Heart right ventricle (tissue), 16 donors: ENCODE measurements around the gene ANXA3. TPM values are rescaled to one million over a fixed set of nuclear protein-coding genes. Genes with fewer than 3 reads are reported as not detected.
"Not testable (repeated sequence)": the region's sequence is repeated elsewhere in the genome, so short reads cannot be mapped to it uniquely, and the experiment has no call there.

ENCODE experiments used
- ATAC-seq, 8 donors: fragments of 200-7000 bp; cut with Tn5 transposase; one replicate each; pipeline ENCODE4 v1.9.1; 2020; ENCODE audit warnings: mild to moderate bottlenecking in 8 of 8, moderate library complexity in 8 of 8, moderate number of reproducible peaks in 1 of 8
- DNase-seq, 2 donors: peaks; one replicate each; pipeline ENCODE4 v3.0.0-alpha.2; 2020
- H3K27ac ChIP-seq, 10 donors: fragments of 200-600 bp; sonication (generic) in 2 of 10; one replicate each; pipeline versions ENCODE4 v1.5.0 to v1.8.0; 2020 to 2022; ENCODE audit warnings: mild to moderate bottlenecking in 3 of 10
- H3K27me3 ChIP-seq, 7 donors: fragments of 200-600 bp; one replicate each; pipeline ENCODE4 v1.8.0; 2021 to 2022; ENCODE audit warnings: mild to moderate bottlenecking in 2 of 7
- H3K36me3 ChIP-seq, 9 donors: fragments of 200-600 bp; sonication (generic) in 1 of 9; one replicate each; pipeline versions ENCODE4 v1.5.0 to v1.8.0; 2020 to 2022; ENCODE audit warnings: mild to moderate bottlenecking in 2 of 9
- H3K4me1 ChIP-seq, 9 donors: fragments of 200-600 bp; sonication (generic) in 1 of 9; one replicate each; pipeline versions ENCODE4 v1.5.0 to v1.8.0; 2020 to 2022; ENCODE audit warnings: mild to moderate bottlenecking in 4 of 9
- H3K4me3 ChIP-seq, 10 donors: fragments of 200-600 bp; sonication (generic) in 2 of 10; one replicate each; pipeline versions ENCODE4 v1.5.0 to v1.8.0; 2020 to 2022; ENCODE audit warnings: mild to moderate bottlenecking in 7 of 10, moderate library complexity in 2 of 10
- H3K9me3 ChIP-seq, 11 donors: fragments of 200-600 bp in 10 of 11; sonication (generic) in 2 of 11; one replicate each; pipeline versions ENCODE4 v1.5.0 to v1.8.0; 2013 to 2022; ENCODE audit warnings: mild to moderate bottlenecking in 2 of 11, control low read depth in 1 of 11, moderate library complexity in 1 of 11
- CTCF ChIP-seq, 9 donors: fragments of 200-600 bp; sonication (generic) in 2 of 9; IDR thresholded peaks; one replicate each; pipeline versions ENCODE4 v1.5.0 to v1.8.0; 2021 to 2022; ENCODE audit warnings: antibody characterized with exemption in 9 of 9, mild to moderate bottlenecking in 5 of 9, moderate library complexity in 1 of 9
- WGBS, 2 donors: extraction: QIAGEN DNeasy Blood & Tissue Kit; methylation state at CpG; one replicate each; pipeline ENCODE4 v1.1.7; 2013; ENCODE audit warnings: inconsistent platforms in 1 of 2; 5-methylcytosine and 5-hydroxymethylcytosine counted together
- intact Hi-C, 10 donors: fragments of 100-400 bp; cut with DNase I; formaldehyde crosslinking; loops; one replicate each; pipeline versions ENCODE4 v1.11.1 to v1.14.2; 2022
- polyA plus RNA-seq, 2 donors: library from polyadenylated mRNA; stranded (reverse); fragments of 200-250 nt; gene quantifications; one replicate each; pipeline ENCODE4 v1.2.3, GENCODE V29; 2013
- total RNA-seq, 10 donors: library from RNA; stranded (reverse); fragmentation: NEBNext Ultra II Directional in 3 of 10; extraction: Animal tissue kit (Norgen Biotek cat#: 25700) in 3 of 10; gene quantifications; one replicate each; pipeline versions ENCODE4 v1.2.1 to v1.2.4, GENCODE V29; 2021 to 2023
- donor health status: Arrhythmogenic right ventricular cardiomyopathy.
- donor health status: ischemic (EF 13 %, LVEDD 7.1; RV severe dilation, severe dysfunction).
- donor health status: healthy with polysubstance abuse.
- donor health status: DM: no; HTN: yes; CAD: no.
- donor health status: DM: no; HTN: no; CAD: no.
- donor health status: ischemic (EF 25% LVEDD 6.9; RV normal size, moderate dysfunction).
- donor health status: ischemic (EF 25% LVEDD 5.7; RV mildly dilated, moderate dysfunction).
- donor health status: healthy.
- donor health status: DM: yes; HTN: yes; CAD: no.
- donor health status: Ischemic cardiomyopathy.
- donor health status: ischemic (EF 35%, LVEDD 5.7; RV mildly dilated, moderate dysfunction).
- donor health status: nonischemic (EF 11% LVEDD 7.7; RV severe dilation, severe dysfunction).
- donor health status: DM: yes; HTN: yes; CAD: no.
- donor health status: PGD.
- donor health status: ischemic (EF 29% LVEDD 5.4; RV normal size, mild dysfunction).
- donor health status: nonischemic (EF 23%, LVEDD 6.1; RV moderate dilation, normal function).

ANXA3 gene
- total and polyA plus RNA-seq, 12 donors, result 10.2 to 181 (median 19.3) TPM

DNA sequence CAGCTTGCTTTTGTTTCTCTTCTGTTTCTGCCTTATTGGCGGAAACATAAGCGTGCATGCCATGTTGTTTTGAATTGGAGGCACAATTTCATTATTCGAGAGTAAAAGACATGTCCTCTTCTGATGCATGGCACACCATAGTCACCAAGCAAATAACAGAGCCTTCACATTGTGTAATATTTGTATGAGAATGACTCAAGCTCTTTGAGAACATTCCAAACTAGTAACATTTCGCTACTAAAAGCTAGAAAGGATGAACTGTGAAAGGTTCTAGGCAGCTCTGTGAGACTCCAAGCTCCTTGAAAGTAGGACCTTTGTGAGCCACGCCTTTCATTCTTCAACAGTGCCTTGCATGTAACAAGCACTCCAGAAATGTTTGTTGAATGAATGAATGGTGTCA is 9.2 kb upstream of the ANXA3 start:
- no peak overlapping the region for H3K27ac ChIP-seq
- WGBS, 2 donors, result 77 to 95% methylated on average over 5 of the region's 5 CpGs
- no peak for TF ChIP-seq CTCF (IDR thresholded peaks at IDR 0.05)
- no peaks in the 10 kb centered on the region for H3K27me3 ChIP-seq
- H3K4me1 ChIP-seq, result peaks cover 0 to 5% (median 0%) of the 10 kb centered on the region in 9 donors
- intact Hi-C loops, result no loop called here
- no peak overlapping the region for H3K4me3 ChIP-seq
- no peaks in the 10 kb centered on the region for H3K36me3 ChIP-seq
- DNase-seq, result no peak
- no peak for ATAC-seq
- H3K9me3 ChIP-seq, result no peaks in the 10 kb centered on the region

DNA sequence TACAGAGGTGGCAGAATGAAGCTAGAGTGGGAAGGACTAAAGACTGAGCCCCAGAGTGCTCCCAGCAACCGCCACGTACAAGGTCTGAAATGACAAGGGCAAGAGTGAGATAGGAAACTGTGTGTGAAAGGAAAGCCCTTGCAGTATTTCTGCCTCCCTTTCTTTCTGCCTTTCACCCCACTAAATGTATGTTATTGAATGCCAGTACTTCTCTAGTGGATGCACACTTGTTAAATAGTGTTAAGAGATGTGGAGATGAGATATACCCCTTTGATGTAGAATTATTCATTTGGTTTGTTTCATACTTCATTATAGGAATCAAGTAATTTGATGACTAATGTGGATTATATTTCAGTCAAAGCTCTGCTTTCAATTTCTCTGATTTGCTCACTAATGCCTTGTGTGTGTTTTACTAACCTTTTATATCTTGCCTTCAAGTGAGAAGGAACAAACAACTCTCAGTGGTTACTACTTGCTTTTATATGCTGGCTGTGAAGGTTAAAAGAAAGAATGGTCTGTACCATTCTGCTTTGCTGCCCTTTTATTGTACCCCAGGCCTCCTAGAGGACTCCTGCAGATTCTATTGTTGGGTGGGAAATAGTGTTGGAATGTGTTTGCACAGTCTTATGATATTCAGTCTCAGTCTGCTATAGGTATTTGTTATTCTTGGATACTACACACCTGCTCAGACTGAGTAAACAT is 8.0 kb upstream of the ANXA3 start:
- TF ChIP-seq CTCF (IDR thresholded peaks at IDR 0.05), result no peak
- no peaks in the 10 kb centered on the region for H3K27me3 ChIP-seq
- DNase-seq, result no peak
- ATAC-seq, result no peak
- 74 to 78% methylated on average over 2 of the region's 2 CpGs for WGBS, 2 donors
- no peak overlapping the region for H3K27ac ChIP-seq
- H3K9me3 ChIP-seq, result no peaks in the 10 kb centered on the region
- intact Hi-C loops, result no loop called here
- peaks cover 0 to 5% (median 0%) of the 10 kb centered on the region in 9 donors for H3K4me1 ChIP-seq
- no peak overlapping the region for H3K4me3 ChIP-seq
- H3K36me3 ChIP-seq, result no peaks in the 10 kb centered on the region

- 66 to 71% methylated on average over 2 of the region's 2 CpGs for WGBS, 2 donors
- Histone ChIP-seq H3K4me3 (no peak overlapping the region), H3K9me3 (no peaks in the 10 kb centered on the region), H3K4me1 (peaks cover 0 to 5% (median 0%) of the 10 kb centered on the region in 9 donors), H3K36me3 (no peaks in the 10 kb centered on the region), H3K27ac (no peak overlapping the region), H3K27me3 (no peaks in the 10 kb centered on the region)
- intact Hi-C loops, result no loop called here
- DNase-seq (no peak), ATAC-seq (no peak)
- TF ChIP-seq CTCF (IDR thresholded peaks at IDR 0.05), result no peak
These were observed 6.9 kb upstream of the ANXA3 start for GRCh38 chr4:78544678-78545077.

DNA sequence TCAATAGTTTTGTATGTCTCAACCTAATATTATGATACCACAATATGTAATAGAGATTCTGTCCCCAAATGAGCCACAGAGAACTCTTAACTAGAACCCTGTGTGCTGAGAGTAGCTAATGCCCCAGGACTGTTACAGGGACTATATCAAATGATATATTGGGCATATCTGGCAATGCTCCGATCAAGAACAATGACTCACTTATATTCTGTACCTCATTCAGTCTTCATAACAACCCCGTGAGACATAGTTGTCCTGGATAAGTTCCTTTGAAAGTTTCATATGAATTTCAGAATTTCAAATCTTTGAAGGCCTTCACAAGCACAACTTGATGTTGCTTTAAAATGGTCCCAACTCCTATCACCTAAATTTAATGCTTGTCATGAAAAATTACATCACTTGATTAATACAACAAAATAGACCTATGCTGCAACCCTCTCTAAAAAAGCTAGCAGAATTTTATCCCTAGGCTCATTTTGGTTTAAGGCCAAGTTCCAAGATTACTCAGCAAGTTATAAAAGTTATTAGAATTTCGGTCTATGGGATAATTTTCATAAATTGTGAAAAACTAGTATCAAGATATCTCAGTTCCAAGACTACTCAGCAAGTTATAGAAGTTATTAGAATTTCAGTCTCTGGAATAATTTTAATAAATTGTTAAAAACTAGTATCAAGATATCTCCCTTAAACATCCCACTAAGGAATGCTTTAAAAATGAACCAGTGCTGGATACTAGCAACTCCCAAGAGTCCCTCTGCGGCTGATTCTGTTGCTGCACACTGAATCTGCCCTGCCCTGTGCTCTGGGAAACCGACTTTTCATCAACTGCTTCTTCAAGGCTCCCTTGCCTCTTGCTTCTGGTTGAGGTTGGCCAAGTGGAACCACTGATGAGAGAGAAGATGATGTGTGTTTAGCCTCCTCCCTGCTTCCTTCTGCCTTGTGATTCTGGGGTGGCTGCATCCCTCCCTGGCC is 6.0 kb upstream of the ANXA3 start:
- Histone ChIP-seq H3K36me3 (no peaks in the 10 kb centered on the region), H3K27me3 (peaks cover 0 to 5% (median 0%) of the 10 kb centered on the region in 7 donors), H3K4me1 (peaks cover 0 to 5% (median 0%) of the 10 kb centered on the region in 9 donors), H3K27ac (no peak overlapping the region), H3K9me3 (no peaks in the 10 kb centered on the region), H3K4me3 (no peak overlapping the region)
- intact Hi-C loops, result no loop called here
- no peak for TF ChIP-seq CTCF (IDR thresholded peaks at IDR 0.05)
- DNase-seq (no peak), ATAC-seq (peak in 4 of 8 donors; percentile 42 to 70 (median 64))
- WGBS, 2 donors, result 74 to 76% methylated on average over 5 of the region's 5 CpGs

- DNase-seq, H3K27ac ChIP-seq, H3K9me3 ChIP-seq, H3K36me3 ChIP-seq, ATAC-seq, H3K4me3 ChIP-seq, intact Hi-C loops: not testable (repeated sequence)
- WGBS, 2 donors, result 93 to 94% methylated on average over 25 to 28 of the region's 28 CpGs
- Histone ChIP-seq H3K4me1 (peaks cover 0 to 19% (median 5%) of the 10 kb centered on the region in 9 donors), H3K27me3 (peaks cover 0 to 20% (median 0%) of the 10 kb centered on the region in 7 donors)
These were observed 3.7 kb upstream of the ANXA3 start for GRCh38 chr4:78547899-78548298.

- H3K9me3 ChIP-seq, DNase-seq, H3K36me3 ChIP-seq, H3K27ac ChIP-seq, intact Hi-C loops, ATAC-seq, H3K4me3 ChIP-seq: not testable (repeated sequence)
- WGBS, 2 donors, result 93 to 97% methylated on average over 2 of the region's 4 CpGs
- Histone ChIP-seq H3K27me3 (peaks cover 0 to 22% (median 0%) of the 10 kb centered on the region in 7 donors), H3K4me1 (peaks cover 0 to 29% (median 10%) of the 10 kb centered on the region in 9 donors)
These were observed 2.7 kb upstream of the ANXA3 start for GRCh38 chr4:78548889-78549288.
